BE2C (cell line): ENCODE data around the gene NDUFB10.
"Not testable (repeated sequence)": the region's sequence is repeated elsewhere in the genome, so short reads cannot be mapped to it uniquely, and the experiment has no call there.

ENCODE experiments used
- DNase-seq: peaks from one replicate; pipeline ENCODE4 v3.0.0-alpha.2; 2020
- H3K27me3 ChIP-seq: fragments of 250-450 bp; sonication (Bioruptor Pico); 2 replicates; pipeline ENCODE4 v1.5.1; 2020; ENCODE audit warnings: mild to moderate bottlenecking
- H3K36me3 ChIP-seq: fragments of 250-450 bp; sonication (Bioruptor Pico); 2 replicates; pipeline ENCODE4 v1.5.1; 2020; ENCODE audit warnings: mild to moderate bottlenecking
- H3K4me1 ChIP-seq: fragments of 250-450 bp; sonication (Bioruptor Pico); 2 replicates; pipeline ENCODE4 v1.5.1; 2020
- H3K4me3 ChIP-seq: 2 replicates; pipeline ENCODE4 v1.5.1; 2011; ENCODE audit warnings: low read depth, low read length
- H3K9me3 ChIP-seq: fragments of 250-450 bp; sonication (Bioruptor Pico); 2 replicates; pipeline ENCODE4 v1.5.1; 2020
- CTCF ChIP-seq: IDR thresholded peaks from 2 replicates; pipeline ENCODE4 v1.5.1; 2012; ENCODE audit warnings: mild to moderate bottlenecking, low read depth, low read length

Gene NDUFB10

GRCh38 chr16:1960665-1961630 lies 1.6 kb downstream of the NDUFB10 start:
- Histone ChIP-seq H3K36me3 (peaks cover 35% of the 10 kb centered on the region), H3K9me3 (no peaks in the 10 kb centered on the region), H3K4me1 (no peaks in the 10 kb centered on the region), H3K4me3 (peak overlapping the region; percentile 86), H3K27me3 (no peaks in the 10 kb centered on the region)
- TF ChIP-seq CTCF: no peak
- DNase-seq: peak; percentile 69

- Histone ChIP-seq H3K9me3 (no peaks in the 10 kb centered on the region), H3K4me3 (peak overlapping the region; percentile 94; the same call in 1 of the 2 replicates), H3K4me1 (no peaks in the 10 kb centered on the region), H3K27me3 (no peaks in the 10 kb centered on the region), H3K36me3 (peaks cover 35% of the 10 kb centered on the region)
- TF ChIP-seq CTCF: no peak
- peak; percentile 55 for DNase-seq
Observed at GRCh38 chr16:1961651-1962067, 2.3 kb downstream of the NDUFB10 start.

- Histone ChIP-seq H3K4me3 (peak overlapping the region; percentile 94), H3K36me3 (peaks cover 35% of the 10 kb centered on the region)
- not testable (repeated sequence) for H3K4me1 ChIP-seq, H3K27me3 ChIP-seq, H3K9me3 ChIP-seq
- DNase-seq: peak; percentile 22
Observed at GRCh38 chr16:1962161-1963153, 3.1 kb downstream of the NDUFB10 start.

GRCh38 chr16:1963806-1964505 lies 4.6 kb downstream of the NDUFB10 start:
- Histone ChIP-seq H3K4me1 (no peaks in the 10 kb centered on the region), H3K9me3 (no peaks in the 10 kb centered on the region), H3K4me3 (peak overlapping the region; percentile 94), H3K36me3 (peaks cover 35% of the 10 kb centered on the region), H3K27me3 (no peaks in the 10 kb centered on the region)
- peak; percentile 22 for DNase-seq
- 0 out of 2 replicates have a peak, but pooled peaks have one; percentile 20 for TF ChIP-seq CTCF

GRCh38 chr16:1964506-1965395 lies 5.4 kb downstream of the NDUFB10 start, which contains the start of gene RPS2:
TSS of gene RPS2 (minus strand) at chr16:1964826. CDS start at chr16:1964625, 201 bp downstream.
- no peak for TF ChIP-seq CTCF
- peak; percentile 100 for DNase-seq
- peak within 1 kb of the TSS; percentile 94 for H3K4me3 ChIP-seq
- peaks cover 35% of the 10 kb centered on the region for H3K36me3 ChIP-seq
- no peaks in the 10 kb centered on the region for H3K27me3 ChIP-seq
- no peaks in the 10 kb centered on the region for H3K9me3 ChIP-seq
- H3K4me1 ChIP-seq: no peaks in the 10 kb centered on the region
